ENCODE measurements around the gene MEAF6. TPM values are rescaled to one million over a fixed set of nuclear protein-coding genes. Genes with fewer than 3 reads are reported as not detected.
A peak's percentile ranks its signal among the peaks of the same experiment; 100 is the strongest.
"Not testable (repeated sequence)": the region's sequence is repeated elsewhere in the genome, so short reads cannot be mapped to it uniquely, and the experiment has no call there.

Gene MEAF6
- total RNA-seq, 1 donor from 2014 or later = 93.0 TPM

DNA sequence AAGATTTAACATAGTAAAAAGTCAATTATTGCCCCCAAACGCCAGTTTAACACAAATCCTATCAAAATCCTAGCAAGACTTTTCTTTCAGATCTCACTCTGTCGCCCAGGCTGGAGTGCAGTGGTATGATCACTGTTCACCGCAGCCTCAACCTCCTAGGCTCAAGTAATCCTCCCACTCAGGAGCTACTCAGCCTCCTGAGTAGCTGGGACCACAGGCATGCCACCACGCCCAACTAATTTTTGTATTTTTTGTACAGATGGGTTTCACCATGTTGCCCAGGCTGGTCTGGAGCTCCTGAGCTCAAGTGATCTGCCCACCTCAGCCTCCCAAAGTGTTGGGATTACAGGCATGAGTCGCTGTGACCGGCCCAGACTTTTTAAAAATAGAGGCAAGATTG, 34.8 kb upstream of the MEAF6 start:
- no peak overlapping the region for H3K4me3 Mint-ChIP-seq (ENCODE audit: low read depth)
- H3K27me3 Mint-ChIP-seq (ENCODE audit: low read depth) = no peaks in the 10 kb centered on the region
- intact Hi-C loops (cut with micrococcal nuclease) = no loop called here
- H3K9me3 Mint-ChIP-seq = no peaks in the 10 kb centered on the region
- no peak overlapping the region for H3K27ac Mint-ChIP-seq
- no peak for DNase-seq (ENCODE audit: low spot score)
- H3K4me1 Mint-ChIP-seq (ENCODE audit: low read depth) = peaks cover 31% of the 10 kb centered on the region
- peaks cover 67% of the 10 kb centered on the region for H3K36me3 Mint-ChIP-seq (ENCODE audit: low read depth)

GRCh38 chr1:37545019-37545418, 30.5 kb upstream of the MEAF6 start:
- H3K4me3 Mint-ChIP-seq (ENCODE audit: low read depth) = no peak overlapping the region
- H3K27ac Mint-ChIP-seq = no peak overlapping the region
- no peaks in the 10 kb centered on the region for H3K27me3 Mint-ChIP-seq (ENCODE audit: low read depth)
- H3K9me3 Mint-ChIP-seq = no peaks in the 10 kb centered on the region
- DNase-seq (ENCODE audit: low spot score) = no peak
- peaks cover 8% of the 10 kb centered on the region for H3K4me1 Mint-ChIP-seq (ENCODE audit: low read depth)
- intact Hi-C loops (cut with micrococcal nuclease) = no loop called here
- peaks cover 56% of the 10 kb centered on the region for H3K36me3 Mint-ChIP-seq (ENCODE audit: low read depth)

- no peak for DNase-seq (ENCODE audit: low spot score)
- H3K9me3 Mint-ChIP-seq = no peaks in the 10 kb centered on the region
- H3K4me3 Mint-ChIP-seq (ENCODE audit: low read depth) = no peak overlapping the region
- intact Hi-C loops (cut with micrococcal nuclease) = no loop called here
- H3K27ac Mint-ChIP-seq = no peak overlapping the region
- no peaks in the 10 kb centered on the region for H3K27me3 Mint-ChIP-seq (ENCODE audit: low read depth)
- H3K36me3 Mint-ChIP-seq (ENCODE audit: low read depth) = peaks cover 52% of the 10 kb centered on the region
- H3K4me1 Mint-ChIP-seq (ENCODE audit: low read depth) = peaks cover 4% of the 10 kb centered on the region
Observed at GRCh38 chr1:37544530-37544929, 30.0 kb upstream of the MEAF6 start.

DNA sequence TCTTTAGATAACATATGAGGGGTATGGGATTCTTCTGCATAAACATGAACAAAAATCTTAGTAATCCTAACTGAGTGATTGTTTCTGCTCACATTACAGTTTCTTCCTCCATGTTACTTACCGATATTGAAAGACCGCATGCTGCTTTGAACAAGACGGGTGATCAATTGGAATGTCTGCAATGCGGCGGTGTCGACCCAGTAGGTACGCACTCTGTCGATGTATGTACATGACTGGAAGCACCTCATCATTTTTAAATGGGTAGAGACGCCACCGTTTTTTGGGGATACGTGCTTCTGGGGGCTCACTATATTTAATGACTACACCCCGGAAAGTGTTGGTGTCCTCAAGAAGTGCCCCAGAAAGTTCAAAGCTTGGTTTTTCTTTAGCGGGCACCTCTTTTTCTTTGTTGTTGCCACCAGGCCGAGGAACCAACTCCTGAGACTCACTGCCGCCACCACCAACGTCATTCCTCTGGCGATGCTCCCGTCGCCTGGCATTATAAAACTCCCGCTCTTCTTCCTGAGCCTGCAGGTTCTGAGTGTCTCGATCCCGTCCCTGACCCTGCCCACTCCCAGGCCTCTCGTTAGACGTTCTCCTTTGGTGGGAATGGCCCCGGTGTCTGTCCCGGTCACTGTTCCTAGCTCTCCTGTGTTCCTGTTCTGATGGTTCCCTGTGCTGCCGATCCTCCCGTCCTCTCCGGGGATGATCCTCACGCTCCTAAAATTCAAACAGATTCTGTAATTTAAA, 25.6 kb upstream of the MEAF6 start:
- Mint-ChIP-seq H3K4me3 (ENCODE audit: low read depth) (no peak overlapping the region), H3K27me3 (ENCODE audit: low read depth) (no peaks in the 10 kb centered on the region), H3K27ac (no peak overlapping the region), H3K36me3 (ENCODE audit: low read depth) (peaks cover 67% of the 10 kb centered on the region), H3K9me3 (no peaks in the 10 kb centered on the region), H3K4me1 (ENCODE audit: low read depth) (peaks cover 6% of the 10 kb centered on the region)
- intact Hi-C loops (cut with micrococcal nuclease) = no loop called here
- DNase-seq (ENCODE audit: low spot score) = no peak

DNA sequence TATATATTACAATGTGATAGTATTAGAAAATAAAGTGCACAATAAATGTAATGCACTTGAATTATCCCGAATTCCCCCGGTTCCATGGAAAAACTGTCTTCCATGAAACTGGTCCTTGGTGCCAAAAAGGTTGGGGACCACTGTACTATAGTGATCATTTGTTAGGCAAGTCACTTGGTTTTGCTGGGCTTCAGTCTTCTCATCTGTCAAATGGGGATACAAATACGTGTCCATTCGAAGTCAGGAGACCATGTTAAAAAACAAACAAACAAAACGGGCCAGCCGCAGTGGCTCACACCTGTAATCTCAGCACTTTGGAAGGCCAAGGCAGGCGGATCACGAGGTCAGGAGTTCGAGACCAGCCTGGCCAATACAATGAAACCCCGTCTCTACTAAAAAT, 24.6 kb upstream of the MEAF6 start:
- intact Hi-C loops (cut with micrococcal nuclease); H3K4me3 Mint-ChIP-seq (ENCODE audit: low read depth); H3K27ac Mint-ChIP-seq; H3K27me3 Mint-ChIP-seq (ENCODE audit: low read depth); H3K9me3 Mint-ChIP-seq; H3K4me1 Mint-ChIP-seq (ENCODE audit: low read depth); DNase-seq (ENCODE audit: low spot score): not testable (repeated sequence)
- H3K36me3 Mint-ChIP-seq (ENCODE audit: low read depth) = peaks cover 67% of the 10 kb centered on the region

- no peak for DNase-seq (ENCODE audit: low spot score)
- peak overlapping the region; percentile 46 for H3K27ac Mint-ChIP-seq
- H3K9me3 Mint-ChIP-seq = no peaks in the 10 kb centered on the region
- intact Hi-C loops (cut with micrococcal nuclease) = no loop called here
- no peaks in the 10 kb centered on the region for H3K27me3 Mint-ChIP-seq (ENCODE audit: low read depth)
- H3K36me3 Mint-ChIP-seq (ENCODE audit: low read depth) = peaks cover 60% of the 10 kb centered on the region
- H3K4me3 Mint-ChIP-seq (ENCODE audit: low read depth) = no peak overlapping the region
- peaks cover 6% of the 10 kb centered on the region for H3K4me1 Mint-ChIP-seq (ENCODE audit: low read depth)
Observed at GRCh38 chr1:37537378-37537777, 22.8 kb upstream of the MEAF6 start.

- Mint-ChIP-seq H3K27ac (no peak overlapping the region), H3K27me3 (ENCODE audit: low read depth) (no peaks in the 10 kb centered on the region)
- intact Hi-C loops (cut with micrococcal nuclease) = no loop called here
Observed at GRCh38 chr1:37533317-37534093, 18.9 kb upstream of the MEAF6 start.

DNA sequence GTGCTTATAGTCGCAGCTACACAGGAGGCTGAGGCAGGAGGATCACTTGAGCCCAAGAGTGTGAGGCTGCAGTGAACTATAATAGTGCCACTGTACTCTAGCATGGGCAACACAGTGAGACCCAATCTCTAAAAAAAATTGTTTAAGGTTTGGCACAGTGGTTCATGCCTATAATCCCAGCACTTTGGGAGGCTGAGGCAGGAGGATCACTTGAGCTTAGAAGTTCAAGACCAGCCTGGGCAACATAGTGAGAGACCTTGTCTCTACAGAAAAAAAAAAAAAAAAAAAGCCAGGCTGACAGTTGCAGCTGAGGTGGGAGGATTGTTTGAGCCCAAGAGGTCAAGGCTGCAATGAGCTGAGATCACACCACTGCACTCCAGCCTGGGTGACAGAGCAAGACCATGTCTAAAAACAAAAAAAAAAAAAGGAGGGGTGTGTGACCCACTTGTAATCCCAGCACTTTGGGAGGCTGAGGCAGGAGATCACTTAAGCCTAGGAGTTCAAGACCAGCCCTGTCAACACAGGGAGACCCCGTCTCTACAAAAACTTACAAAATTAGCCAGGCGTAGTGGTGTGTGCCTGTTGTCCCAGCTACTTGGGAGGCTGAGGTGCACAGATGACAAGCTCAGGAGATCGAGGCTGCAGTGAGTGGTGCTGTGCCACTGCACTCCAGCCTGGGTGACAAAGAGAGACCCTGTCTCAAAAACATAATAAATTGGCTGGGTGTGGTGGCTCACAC, 18.0 kb upstream of the MEAF6 start:
- H3K9me3 Mint-ChIP-seq; H3K27me3 Mint-ChIP-seq (ENCODE audit: low read depth); intact Hi-C loops (cut with micrococcal nuclease); H3K4me1 Mint-ChIP-seq (ENCODE audit: low read depth); H3K4me3 Mint-ChIP-seq (ENCODE audit: low read depth); H3K27ac Mint-ChIP-seq; DNase-seq (ENCODE audit: low spot score): not testable (repeated sequence)
- H3K36me3 Mint-ChIP-seq (ENCODE audit: low read depth) = peaks cover 26% of the 10 kb centered on the region

More at GRCh38 chr1:37533317-37534093, 18.9 kb upstream of the MEAF6 start:
- Mint-ChIP-seq H3K4me1 (ENCODE audit: low read depth) (peaks cover 6% of the 10 kb centered on the region), H3K36me3 (ENCODE audit: low read depth) (peaks cover 36% of the 10 kb centered on the region), H3K9me3 (no peaks in the 10 kb centered on the region), H3K4me3 (ENCODE audit: low read depth) (no peak overlapping the region)
- no peak for DNase-seq (ENCODE audit: low spot score)

GRCh38 chr1:37529888-37530287, 15.3 kb upstream of the MEAF6 start:
- H3K36me3 Mint-ChIP-seq (ENCODE audit: low read depth); intact Hi-C loops (cut with micrococcal nuclease); DNase-seq (ENCODE audit: low spot score); H3K9me3 Mint-ChIP-seq; H3K27me3 Mint-ChIP-seq (ENCODE audit: low read depth); H3K27ac Mint-ChIP-seq; H3K4me1 Mint-ChIP-seq (ENCODE audit: low read depth); H3K4me3 Mint-ChIP-seq (ENCODE audit: low read depth): not testable (repeated sequence)

- intact Hi-C loops (cut with micrococcal nuclease) = no loop called here
- Mint-ChIP-seq H3K4me3 (ENCODE audit: low read depth) (peak overlapping the region; percentile 73), H3K4me1 (ENCODE audit: low read depth) (peaks cover 19% of the 10 kb centered on the region), H3K9me3 (peaks cover 9% of the 10 kb centered on the region), H3K36me3 (ENCODE audit: low read depth) (peaks cover 7% of the 10 kb centered on the region), H3K27ac (no peak overlapping the region), H3K27me3 (ENCODE audit: low read depth) (no peaks in the 10 kb centered on the region)
- DNase-seq (ENCODE audit: low spot score) = no peak
Observed at GRCh38 chr1:37519613-37520012, 5.0 kb upstream of the MEAF6 start.

DNA sequence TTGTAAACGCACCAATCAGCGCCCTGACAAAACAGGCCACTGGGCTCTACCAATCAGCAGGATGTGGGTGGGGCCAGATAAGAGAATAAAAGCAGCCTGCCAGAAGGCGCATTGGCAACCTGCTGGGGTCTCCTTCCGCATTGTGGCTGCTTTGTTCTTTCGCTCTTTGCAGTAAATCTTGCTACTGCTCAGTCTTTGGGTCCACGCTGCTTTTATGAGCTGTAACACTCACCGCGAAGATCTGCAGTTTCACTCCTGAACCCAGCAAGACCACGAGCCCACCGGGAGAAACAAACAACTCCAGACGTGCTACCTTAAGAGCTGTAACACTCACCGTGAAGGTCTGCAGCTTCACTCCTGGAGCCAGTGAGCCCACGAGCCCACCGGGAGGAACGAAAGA, 4.4 kb upstream of the MEAF6 start:
- not testable (repeated sequence) for H3K9me3 Mint-ChIP-seq

DNA sequence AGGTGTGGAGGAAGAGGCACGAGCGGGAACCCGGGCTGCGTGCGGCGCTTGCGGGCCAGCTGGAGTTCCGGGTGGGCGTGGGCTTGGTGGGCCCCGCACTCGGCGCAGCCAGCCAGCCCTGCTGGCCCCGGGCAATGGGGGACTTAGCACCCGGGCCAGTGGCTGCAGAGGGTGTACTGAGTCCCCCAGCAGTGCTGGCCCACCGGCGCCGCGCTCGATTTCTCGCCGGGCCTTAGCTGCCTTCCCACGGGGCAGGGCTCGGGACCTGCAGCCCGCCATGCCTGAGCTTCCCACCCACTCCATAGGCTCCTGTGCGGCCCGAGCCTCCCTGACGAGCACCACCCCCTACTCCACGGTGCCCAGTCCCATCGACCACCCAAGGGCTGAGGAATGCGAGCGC, 3.7 kb upstream of the MEAF6 start:
- DNase-seq (ENCODE audit: low spot score); H3K27ac Mint-ChIP-seq; H3K9me3 Mint-ChIP-seq; H3K4me3 Mint-ChIP-seq (ENCODE audit: low read depth); H3K36me3 Mint-ChIP-seq (ENCODE audit: low read depth); H3K27me3 Mint-ChIP-seq (ENCODE audit: low read depth); intact Hi-C loops (cut with micrococcal nuclease): not testable (repeated sequence)
- H3K4me1 Mint-ChIP-seq (ENCODE audit: low read depth) = peaks cover 23% of the 10 kb centered on the region

More for the DNA sequence above, 4.4 kb upstream of the MEAF6 start:
- intact Hi-C loops (cut with micrococcal nuclease); DNase-seq (ENCODE audit: low spot score); H3K27me3 Mint-ChIP-seq (ENCODE audit: low read depth); H3K36me3 Mint-ChIP-seq (ENCODE audit: low read depth): not testable (repeated sequence)
- Mint-ChIP-seq H3K27ac (peak overlapping the region; percentile 69), H3K4me1 (ENCODE audit: low read depth) (peaks cover 19% of the 10 kb centered on the region), H3K4me3 (ENCODE audit: low read depth) (peak overlapping the region; percentile 73)

DNA sequence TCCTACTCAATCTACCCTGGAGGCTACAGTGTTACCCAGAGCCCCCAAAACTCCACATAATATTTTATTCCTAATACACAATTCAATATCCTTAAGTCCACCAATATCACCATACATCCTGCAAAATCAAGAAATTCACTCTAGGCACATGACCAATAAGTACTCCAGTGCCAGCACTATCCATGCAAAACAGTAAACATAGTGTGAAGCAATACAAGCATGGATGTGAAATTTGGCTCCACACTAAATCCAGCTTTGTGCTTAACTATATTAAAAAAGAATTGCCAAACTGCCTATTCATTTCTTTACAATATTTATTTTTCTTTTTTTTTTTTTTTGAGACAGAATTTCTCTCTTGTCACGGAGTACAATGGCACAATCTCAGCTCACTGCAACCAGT, 3.0 kb upstream of the MEAF6 start:
- no peak for DNase-seq (ENCODE audit: low spot score)
- peaks cover 10% of the 10 kb centered on the region for H3K36me3 Mint-ChIP-seq (ENCODE audit: low read depth)
- H3K27me3 Mint-ChIP-seq (ENCODE audit: low read depth) = no peaks in the 10 kb centered on the region
- H3K9me3 Mint-ChIP-seq = no peaks in the 10 kb centered on the region
- H3K27ac Mint-ChIP-seq = no peak overlapping the region
- peaks cover 28% of the 10 kb centered on the region for H3K4me1 Mint-ChIP-seq (ENCODE audit: low read depth)
- H3K4me3 Mint-ChIP-seq (ENCODE audit: low read depth) = no peak overlapping the region
- intact Hi-C loops (cut with micrococcal nuclease) = no loop called here
